Pancreas (tissue), 10 donors: ENCODE results near the gene CTDSP2. TPM values are rescaled to one million over a fixed set of nuclear protein-coding genes. Genes with fewer than 3 reads are reported as not detected.

Source experiments
- ATAC-seq, 4 donors: fragments of 200-7000 bp; cut with Tn5 transposase; one replicate each; pipeline versions ENCODE4 v1.8.0 to v1.9.1; 2020; ENCODE audit warnings: mild to moderate bottlenecking in 4 of 4, moderate library complexity in 4 of 4
- DNase-seq, 6 donors: peaks; one replicate each; pipeline ENCODE4 v3.0.0-alpha.2; 2020
- FAIRE-seq: peaks from 2 replicates; lab custom pipeline; 2012; peaks lifted over from hg19 to GRCh38; lab: Jason Lieb, UNC
- H3K27ac ChIP-seq, 4 donors: fragments of 200-600 bp; sonication (generic); 1 replicate in 3 of 4; 2 replicates in 1 of 4; pipeline versions ENCODE4 v1.5.0 to v1.8.0; 2020
- H3K27me3 ChIP-seq, 4 donors: fragments of 200-600 bp; one replicate each; pipeline ENCODE4 v1.8.0; 2021
- H3K36me3 ChIP-seq, 3 donors: fragments of 200-600 bp; sonication (generic) in 1 of 3; one replicate each; pipeline versions ENCODE4 v1.5.0 to v1.8.0; 2020 to 2021
- H3K4me1 ChIP-seq, 3 donors: fragments of 200-600 bp; one replicate each; pipeline ENCODE4 v1.8.0; 2021
- H3K4me3 ChIP-seq, 4 donors: fragments of 200-600 bp; sonication (generic) in 2 of 4; one replicate each; pipeline versions ENCODE4 v1.5.0 to v1.8.0; 2020 to 2021
- H3K9me3 ChIP-seq, 4 donors: fragments of 200-600 bp; one replicate each; pipeline ENCODE4 v1.8.0; 2021
- CTCF ChIP-seq, 4 donors: fragments of 200-600 bp; sonication (generic) in 3 of 4; IDR thresholded peaks; one replicate each; pipeline versions ENCODE4 v1.5.0 to v1.8.0; 2021; ENCODE audit warnings: antibody characterized with exemption in 4 of 4
- WGBS, 2 donors: extraction: QIAGEN DNeasy Blood & Tissue Kit; methylation state at CpG; one replicate each; pipeline ENCODE4 v1.1.7; 2013; 5-methylcytosine and 5-hydroxymethylcytosine counted together
- intact Hi-C, 3 donors: fragments of 100-400 bp; cut with DNase I; formaldehyde crosslinking; loops; one replicate each; pipeline versions ENCODE4 v1.11.1 to v1.14.2; 2022
- polyA plus RNA-seq, 2 donors: library from polyadenylated mRNA; stranded (reverse); fragments of 200-250 nt; gene quantifications; one replicate each; pipeline ENCODE4 v1.2.3, GENCODE V29; 2013
- total RNA-seq, 6 donors: library from RNA; stranded (reverse); fragmentation: NEBNext Ultra II Directional in 4 of 6; extraction: Animal tissue kit (Norgen Biotek cat#: 25700) in 4 of 6; gene quantifications; one replicate each; pipeline versions ENCODE4 v1.2.1 to v1.2.4, GENCODE V29; 2021 to 2023
- donor health status: healthy with polysubstance abuse.
- donor health status: DM: no; HTN: no; CAD: no; lungs with moderate emphysema.
- donor health status: DM: no; HTN: no; CAD: no.
- donor health status: control.
- donor health status: control.
- donor health status: Bipolar disorder and iron deficiency.
- donor health status: DM: yes; HTN: yes; CAD: no.
- donor health status: DM: no; HTN: no; CAD: no.
- donor health status: DM: no; HTN: no; CAD: no.
- donor health status: DM: yes; HTN: yes; CAD: no.

The CTDSP2 gene
- total and polyA plus RNA-seq, 8 donors, result 38.7 to 165 (median 90.3) TPM

GRCh38 chr12:57893431-57894353, 47.2 kb upstream of the CTDSP2 start:
- peak overlapping the region; percentile 56 to 92 (median 72) for H3K27ac ChIP-seq
- TF ChIP-seq CTCF (IDR thresholded peaks at IDR 0.05), result no peak
- DNase-seq (peak; percentile 72 to 86 (median 78)), ATAC-seq (peak; percentile 63 to 74 (median 70)), FAIRE-seq (peak; percentile 70)
- 43 to 46% methylated on average over 13 of the region's 13 CpGs for WGBS, 2 donors
- intact Hi-C loops, result no loop called here
- H3K27me3 ChIP-seq, result no peaks in the 10 kb centered on the region
- no peak overlapping the region for H3K4me3 ChIP-seq
- H3K4me1 ChIP-seq, result peaks cover 4 to 32% (median 5%) of the 10 kb centered on the region in 3 donors
- no peaks in the 10 kb centered on the region for H3K36me3 ChIP-seq
- no peaks in the 10 kb centered on the region for H3K9me3 ChIP-seq

GRCh38 chr12:57892232-57892972, 45.9 kb upstream of the CTDSP2 start:
- WGBS, 2 donors, result 66 to 72% methylated on average over 9 of the region's 9 CpGs
- no peak for ATAC-seq
- Histone ChIP-seq H3K4me1 (peaks cover 4 to 27% (median 5%) of the 10 kb centered on the region in 3 donors), H3K36me3 (no peaks in the 10 kb centered on the region), H3K4me3 (no peak overlapping the region), H3K27me3 (no peaks in the 10 kb centered on the region), H3K27ac (peak overlapping the region in 1 of 4 donors; percentile 92), H3K9me3 (no peaks in the 10 kb centered on the region)
- DNase-seq, result no peak
- intact Hi-C loops, result no loop called here
- no peak for FAIRE-seq
- no peak for TF ChIP-seq CTCF (IDR thresholded peaks at IDR 0.05)

- no peaks in the 10 kb centered on the region for H3K36me3 ChIP-seq
- H3K4me3 ChIP-seq, result no peak overlapping the region
- no peaks in the 10 kb centered on the region for H3K9me3 ChIP-seq
- H3K27ac ChIP-seq, result no peak overlapping the region
- no peak for DNase-seq
- no peak for FAIRE-seq
- intact Hi-C loops, result no loop called here
- no peaks in the 10 kb centered on the region for H3K27me3 ChIP-seq
- ATAC-seq, result no peak
- peaks cover 4 to 23% (median 5%) of the 10 kb centered on the region in 3 donors for H3K4me1 ChIP-seq
- 86 to 92% methylated on average over 6 of the region's 6 CpGs for WGBS, 2 donors
- TF ChIP-seq CTCF (IDR thresholded peaks at IDR 0.05), result no peak
Observed at GRCh38 chr12:57891542-57892228, 45.2 kb upstream of the CTDSP2 start.

- Histone ChIP-seq H3K9me3 (no peaks in the 10 kb centered on the region), H3K4me3 (no peak overlapping the region), H3K27me3 (no peaks in the 10 kb centered on the region), H3K4me1 (peaks cover 0 to 17% (median 4%) of the 10 kb centered on the region in 3 donors), H3K36me3 (no peaks in the 10 kb centered on the region), H3K27ac (peak overlapping the region in 2 of 4 donors; percentile 37 to 42)
- ATAC-seq (peak in 2 of 4 donors; percentile 2 to 10), FAIRE-seq (no peak), DNase-seq (no peak)
- no peak for TF ChIP-seq CTCF (IDR thresholded peaks at IDR 0.05)
- intact Hi-C loops, result no loop called here
- WGBS, 2 donors, result 65 to 72% methylated on average over 14 of the region's 14 CpGs
Observed at GRCh38 chr12:57890191-57891115, 43.9 kb upstream of the CTDSP2 start.
